GM12864 (cell line): ENCODE data around the gene EPHA3.

Experiments
- DNase-seq: peaks from one replicate; pipeline ENCODE4 v3.0.0-alpha.2; 2011; ENCODE audit warnings: low read depth
- H3K4me3 ChIP-seq: 2 replicates; pipeline ENCODE4 v1.5.1; 2011; ENCODE audit warnings: mild to moderate bottlenecking, low read depth, low read length, control low read depth
- TF ChIP-seq, protein P1 (sequence below): IDR thresholded peaks from 2 replicates; pipeline ENCODE4 v1.5.1; 2011; ENCODE audit warnings: low read depth, mild to moderate bottlenecking, moderate library complexity, low read length, control low read depth, inconsistent platforms; ENCODE audit errors: missing control alignments

The EPHA3 gene

DNA sequence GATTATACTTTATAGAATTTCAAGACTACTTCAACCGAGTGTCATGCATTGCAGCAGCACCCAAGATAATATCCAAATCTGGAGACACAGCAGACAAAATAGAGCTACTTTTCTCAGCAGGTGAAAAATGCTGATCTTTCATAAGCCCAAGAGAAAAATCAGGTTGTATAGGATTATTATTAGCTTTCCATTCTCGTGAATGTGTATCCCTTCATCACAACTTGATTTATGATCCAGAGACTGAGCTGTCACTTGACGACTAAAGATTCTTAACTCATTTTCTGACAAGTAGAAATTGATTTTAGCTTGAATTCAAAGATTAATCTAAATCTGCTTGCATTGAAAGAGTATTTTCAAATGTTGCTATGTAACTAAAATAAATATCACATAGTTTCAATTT lies 32.4 kb downstream of the EPHA3 start:
- no peak overlapping the region for H3K4me3 ChIP-seq
- DNase-seq: no peak
- TF ChIP-seq, protein P1, sequence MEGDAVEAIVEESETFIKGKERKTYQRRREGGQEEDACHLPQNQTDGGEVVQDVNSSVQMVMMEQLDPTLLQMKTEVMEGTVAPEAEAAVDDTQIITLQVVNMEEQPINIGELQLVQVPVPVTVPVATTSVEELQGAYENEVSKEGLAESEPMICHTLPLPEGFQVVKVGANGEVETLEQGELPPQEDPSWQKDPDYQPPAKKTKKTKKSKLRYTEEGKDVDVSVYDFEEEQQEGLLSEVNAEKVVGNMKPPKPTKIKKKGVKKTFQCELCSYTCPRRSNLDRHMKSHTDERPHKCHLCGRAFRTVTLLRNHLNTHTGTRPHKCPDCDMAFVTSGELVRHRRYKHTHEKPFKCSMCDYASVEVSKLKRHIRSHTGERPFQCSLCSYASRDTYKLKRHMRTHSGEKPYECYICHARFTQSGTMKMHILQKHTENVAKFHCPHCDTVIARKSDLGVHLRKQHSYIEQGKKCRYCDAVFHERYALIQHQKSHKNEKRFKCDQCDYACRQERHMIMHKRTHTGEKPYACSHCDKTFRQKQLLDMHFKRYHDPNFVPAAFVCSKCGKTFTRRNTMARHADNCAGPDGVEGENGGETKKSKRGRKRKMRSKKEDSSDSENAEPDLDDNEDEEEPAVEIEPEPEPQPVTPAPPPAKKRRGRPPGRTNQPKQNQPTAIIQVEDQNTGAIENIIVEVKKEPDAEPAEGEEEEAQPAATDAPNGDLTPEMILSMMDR: no peak

DNA sequence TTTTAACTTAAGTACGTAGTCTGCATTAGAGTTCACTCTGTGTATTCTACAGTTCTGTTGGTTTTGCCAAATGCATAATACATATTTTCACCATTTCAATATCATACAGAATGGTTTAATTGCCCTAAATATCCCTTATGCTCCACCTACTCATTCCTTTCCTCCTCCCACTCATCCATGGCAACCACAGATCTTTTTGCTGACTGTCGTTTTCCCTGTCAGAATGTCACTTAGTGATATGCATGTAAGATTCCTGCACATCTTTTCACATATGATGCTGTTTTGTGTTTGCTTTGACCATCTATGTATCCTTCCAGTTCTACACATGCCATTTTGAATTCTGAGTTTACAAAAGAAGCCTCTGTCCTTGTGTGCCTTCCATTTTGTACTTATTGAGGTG lies 36.7 kb downstream of the EPHA3 start:
- no peak overlapping the region for H3K4me3 ChIP-seq
- no peak for DNase-seq
- TF ChIP-seq, protein P1: no peak

DNA sequence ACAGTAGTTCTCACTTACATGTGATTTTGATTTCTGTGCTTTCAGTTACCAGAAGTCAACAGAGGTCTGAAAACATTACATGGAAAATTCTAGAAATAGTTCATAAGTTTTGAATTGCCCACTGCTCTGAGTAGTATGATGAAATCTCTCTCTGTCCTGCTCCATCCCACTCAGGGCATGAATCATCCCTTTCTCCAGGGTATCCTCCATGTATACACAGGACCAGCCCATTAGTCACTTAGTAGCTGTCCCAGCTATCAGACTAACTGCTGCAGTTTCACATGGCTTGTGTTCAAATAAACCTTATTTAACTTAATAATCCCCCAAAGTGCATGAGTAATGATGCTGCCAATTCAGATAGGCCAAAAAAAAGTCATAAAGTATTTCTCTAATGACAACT lies 38.6 kb downstream of the EPHA3 start:
- no peak for DNase-seq
- H3K4me3 ChIP-seq: no peak overlapping the region
- TF ChIP-seq, protein P1: no peak

DNA sequence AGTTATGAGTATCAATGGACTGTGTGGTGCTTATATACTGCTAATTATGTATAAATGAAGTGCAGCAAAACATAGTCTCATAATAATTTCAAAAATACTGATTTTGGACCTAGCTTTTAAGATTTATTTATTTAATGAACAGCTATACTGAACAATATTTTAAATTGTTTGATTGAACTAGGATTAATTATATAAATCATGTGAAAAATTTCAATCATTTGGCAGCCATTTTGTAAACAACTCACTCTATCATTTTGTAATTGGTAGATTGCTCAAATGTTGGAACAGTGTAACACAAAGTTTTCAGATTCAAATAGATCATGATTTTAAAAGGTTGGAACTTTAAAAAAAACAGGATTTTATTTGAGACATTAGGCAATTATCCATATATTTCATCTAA lies 47.0 kb downstream of the EPHA3 start:
- H3K4me3 ChIP-seq: no peak overlapping the region
- DNase-seq: no peak
- TF ChIP-seq, protein P1: no peak

DNA sequence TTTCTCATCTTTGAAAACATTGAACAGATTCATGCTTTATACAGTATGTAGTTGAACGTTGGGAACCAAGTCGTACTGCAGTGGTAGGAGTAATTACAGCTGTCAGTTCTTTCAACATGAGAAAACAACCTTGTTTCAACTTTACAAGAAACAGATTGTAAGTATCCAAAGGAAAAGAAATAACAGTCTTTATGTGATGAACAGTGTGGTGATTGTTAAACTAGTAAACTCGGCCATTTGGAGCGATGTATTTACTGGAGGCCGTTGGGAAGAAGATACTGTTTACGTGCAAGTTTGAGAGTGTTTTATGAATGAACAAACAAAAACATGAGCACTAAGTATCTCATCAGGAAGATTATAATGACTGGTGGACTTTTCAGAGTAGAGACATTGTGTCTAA lies 48.4 kb downstream of the EPHA3 start:
- DNase-seq: no peak
- TF ChIP-seq, protein P1: no peak
- no peak overlapping the region for H3K4me3 ChIP-seq

DNA sequence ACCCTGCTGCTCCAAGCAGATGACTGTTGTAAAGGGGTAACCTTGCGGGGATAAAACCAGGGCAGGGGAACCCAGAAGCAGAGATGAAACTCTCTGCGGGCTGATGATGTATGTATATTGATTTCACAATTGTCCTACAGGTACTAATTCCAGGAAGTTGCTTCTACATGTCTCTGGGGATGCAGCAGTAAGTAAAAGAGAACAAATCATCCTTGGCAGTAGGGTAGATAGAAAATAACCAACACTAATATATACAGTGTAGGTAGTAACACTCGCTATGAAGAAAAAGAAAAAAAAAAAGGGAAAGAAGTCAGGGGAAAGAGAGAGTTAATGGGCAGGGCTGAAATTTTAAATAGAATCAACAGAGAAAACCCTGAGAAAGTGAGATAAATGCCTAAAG lies 50.2 kb downstream of the EPHA3 start:
- TF ChIP-seq, protein P1: no peak
- no peak for DNase-seq
- H3K4me3 ChIP-seq: no peak overlapping the region

DNA sequence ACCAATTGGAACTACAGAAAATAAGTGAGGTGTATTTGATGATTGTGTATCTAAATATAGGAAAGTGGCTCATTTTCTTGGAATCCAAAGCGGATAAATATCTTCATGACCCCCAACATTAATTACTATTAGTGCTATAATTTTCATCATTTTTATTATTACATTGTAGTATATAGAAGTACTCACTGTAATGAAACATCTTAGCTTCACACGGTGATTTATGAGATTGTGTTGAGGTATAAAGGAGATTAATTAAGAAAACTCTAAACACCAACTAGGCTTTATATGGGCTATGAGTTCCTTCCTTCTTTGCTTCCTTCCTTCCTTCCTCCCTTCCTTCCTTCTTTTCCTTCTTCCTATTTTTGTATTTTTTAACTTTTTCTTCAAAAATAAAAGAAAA lies 52.2 kb downstream of the EPHA3 start:
- TF ChIP-seq, protein P1: no peak
- no peak for DNase-seq
- no peak overlapping the region for H3K4me3 ChIP-seq
